GM19099 (cell line): ENCODE results near the gene LMNA.

Experiments used
- POLR2A ChIP-seq: IDR thresholded peaks from 3 replicates; pipeline ENCODE4 v1.6.1; 2011; ENCODE audit warnings: low read depth; ENCODE audit not compliant: insufficient read length; ENCODE audit errors: extremely low read depth

The LMNA gene

DNA sequence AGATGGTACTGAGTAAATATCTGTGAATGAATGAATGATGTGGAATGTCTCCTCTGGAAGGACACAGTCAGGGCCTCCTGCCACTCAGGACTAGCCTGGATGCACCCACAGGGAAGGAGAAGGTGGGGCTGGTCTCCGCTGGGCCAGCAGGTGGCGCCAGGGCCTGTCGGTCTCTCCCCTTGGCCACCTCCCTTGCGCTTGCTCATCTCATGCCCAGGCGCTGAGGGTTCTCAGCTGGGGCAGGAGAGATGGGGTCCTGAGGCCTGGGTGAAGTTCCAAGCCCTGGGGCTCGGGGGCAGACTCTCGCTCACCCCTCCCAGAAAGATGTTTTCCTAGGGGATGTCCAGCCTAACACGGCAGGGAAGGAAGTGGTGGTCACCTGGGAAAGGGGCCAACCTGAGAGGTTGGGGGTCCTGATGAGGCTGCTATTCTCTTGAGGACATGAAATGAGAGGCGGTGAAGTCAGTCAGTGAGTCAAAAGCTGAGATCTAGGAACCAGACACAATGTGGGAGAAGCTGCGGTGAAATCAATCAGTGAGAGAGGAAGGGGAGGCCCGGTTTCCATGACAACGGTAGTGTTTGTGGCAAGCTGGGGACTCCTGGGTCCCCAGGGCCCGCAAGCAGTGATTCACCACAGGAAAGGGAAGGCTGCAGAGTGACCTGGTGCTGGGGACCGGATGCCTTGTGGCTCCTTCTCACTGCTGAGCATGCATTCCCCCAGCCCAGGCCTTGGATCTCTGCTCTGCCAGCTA lies 17.7 kb upstream of the LMNA start:
- TF ChIP-seq POLR2A: peak; percentile 30

DNA sequence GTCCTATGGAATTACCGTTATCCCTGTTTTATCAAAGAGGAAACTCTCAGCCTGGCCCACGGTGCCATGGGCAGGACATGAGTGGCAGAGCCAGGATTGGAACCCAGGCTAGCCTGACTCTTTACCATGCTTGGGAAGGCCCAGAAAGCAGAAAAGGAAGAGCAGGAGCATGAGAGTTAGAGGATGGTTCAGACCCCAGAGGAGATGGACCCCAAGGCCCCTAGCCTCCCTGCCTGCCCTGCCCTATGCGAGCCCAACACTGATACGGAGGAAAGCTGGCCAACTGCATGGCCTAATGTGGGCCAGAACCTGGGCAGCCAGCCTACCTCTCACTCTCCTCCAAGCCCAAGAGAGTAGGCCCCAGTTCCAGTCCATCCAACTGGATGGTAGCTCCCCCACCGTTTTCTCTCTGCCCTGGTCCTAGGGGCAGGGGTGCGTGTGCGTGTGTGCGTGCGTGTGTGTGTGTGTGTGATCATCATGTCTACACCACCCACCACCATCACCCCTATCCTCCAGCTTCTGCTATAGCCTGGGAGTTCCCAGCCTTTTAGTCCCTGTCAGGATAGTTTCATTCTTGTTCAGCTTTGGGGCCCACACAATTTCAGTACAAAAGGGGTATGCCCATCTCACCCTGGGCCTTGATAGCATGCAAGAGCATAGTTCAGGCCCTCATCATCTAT lies 16.9 kb upstream of the LMNA start:
- TF ChIP-seq POLR2A: no peak

DNA sequence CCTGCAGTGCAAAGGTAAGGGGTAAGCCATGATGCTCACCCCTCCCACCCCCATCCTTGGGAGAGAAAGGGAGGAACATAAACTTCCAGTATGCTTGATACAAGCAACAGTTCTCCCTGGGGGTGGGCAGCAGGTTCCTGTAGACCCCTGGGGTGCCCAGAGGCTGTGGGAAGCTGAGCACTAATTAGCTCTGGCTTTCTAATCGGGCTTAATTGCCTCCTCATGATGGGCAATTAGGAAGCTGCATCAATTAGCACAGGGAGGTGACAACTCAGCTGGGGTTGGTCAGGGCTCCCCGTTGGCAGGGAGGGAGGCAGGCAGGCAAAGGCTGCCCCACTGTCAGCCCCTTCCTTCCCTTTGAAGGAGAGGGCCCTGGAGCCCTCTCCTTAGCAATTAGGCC lies 15.7 kb upstream of the LMNA start:
- no peak for TF ChIP-seq POLR2A

DNA sequence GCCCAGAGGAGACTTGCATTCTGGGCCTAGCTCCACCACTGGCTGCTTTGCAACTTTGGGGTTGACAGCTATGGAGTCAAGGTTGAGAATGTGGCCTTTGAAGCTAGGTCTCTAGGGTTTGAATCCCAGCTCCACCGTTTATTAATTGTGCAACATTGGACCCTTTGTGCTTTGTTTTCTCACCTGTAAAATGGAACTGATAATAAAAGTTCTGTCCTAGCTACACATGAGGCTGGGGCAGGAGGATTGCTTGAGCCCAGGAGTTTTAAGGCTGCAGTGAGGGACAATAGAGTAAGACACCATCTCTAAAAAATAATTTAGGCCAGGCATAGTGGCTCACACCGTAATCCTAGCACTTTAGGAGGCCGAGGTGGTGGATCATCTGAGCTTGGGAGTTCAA lies 15.2 kb upstream of the LMNA start:
- no peak for TF ChIP-seq POLR2A

DNA sequence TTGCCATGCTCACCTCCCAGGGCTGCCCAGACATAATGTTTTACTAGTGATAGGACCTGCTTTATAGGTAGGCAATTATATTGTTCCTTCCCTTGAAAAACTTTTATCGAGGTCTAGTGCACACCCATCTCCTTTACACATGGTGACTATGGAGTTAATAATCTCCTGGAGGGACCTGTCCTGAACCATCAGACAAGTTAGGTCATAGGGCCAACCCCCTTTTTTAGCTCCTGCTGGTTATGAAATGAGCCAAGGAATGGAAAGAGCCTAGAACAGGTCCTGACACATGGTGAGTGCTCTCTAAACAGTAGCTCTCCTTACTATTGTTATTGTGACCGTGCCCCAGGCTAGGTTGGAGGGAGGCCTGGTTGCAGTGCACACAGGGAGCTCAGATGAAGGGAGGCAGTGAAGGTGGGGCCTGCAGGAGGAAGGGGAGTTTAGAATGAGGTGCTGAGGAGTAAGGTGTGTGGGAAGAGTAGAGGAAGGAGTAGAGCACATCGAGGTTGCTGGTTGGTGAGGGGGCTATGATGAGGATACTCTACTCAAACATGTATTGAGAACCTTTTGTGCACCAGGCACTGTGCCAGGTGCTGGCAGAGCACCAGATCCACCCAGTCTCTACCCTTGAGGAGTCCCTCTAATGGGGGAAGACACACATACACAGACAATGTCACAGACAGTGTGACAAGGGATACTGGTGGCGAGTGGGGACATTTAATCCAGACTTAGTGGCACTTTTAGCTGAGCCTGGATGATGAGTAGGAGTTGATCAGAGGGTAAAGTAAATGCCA lies 14.1 kb upstream of the LMNA start:
- TF ChIP-seq POLR2A: no peak

DNA sequence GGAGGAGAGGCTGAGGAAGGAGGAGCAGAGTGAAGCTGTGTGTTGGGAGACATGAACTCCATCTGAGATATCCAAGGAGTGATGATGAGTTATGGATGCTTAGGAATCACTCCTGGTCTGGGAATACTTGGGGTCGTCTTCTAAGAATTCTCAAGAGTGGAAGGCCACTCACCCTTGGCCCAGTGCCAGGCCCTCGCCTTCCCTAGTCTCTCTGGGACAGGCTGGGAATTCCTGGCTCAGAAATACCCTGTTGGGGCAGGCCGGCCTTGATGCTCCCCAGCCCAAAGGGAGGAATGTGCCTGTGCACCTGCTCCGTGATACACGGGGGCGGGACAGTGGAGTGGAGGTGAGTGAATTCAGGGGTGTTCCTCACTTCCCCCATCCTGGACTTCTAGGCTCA lies 12.6 kb upstream of the LMNA start:
- no peak for TF ChIP-seq POLR2A

DNA sequence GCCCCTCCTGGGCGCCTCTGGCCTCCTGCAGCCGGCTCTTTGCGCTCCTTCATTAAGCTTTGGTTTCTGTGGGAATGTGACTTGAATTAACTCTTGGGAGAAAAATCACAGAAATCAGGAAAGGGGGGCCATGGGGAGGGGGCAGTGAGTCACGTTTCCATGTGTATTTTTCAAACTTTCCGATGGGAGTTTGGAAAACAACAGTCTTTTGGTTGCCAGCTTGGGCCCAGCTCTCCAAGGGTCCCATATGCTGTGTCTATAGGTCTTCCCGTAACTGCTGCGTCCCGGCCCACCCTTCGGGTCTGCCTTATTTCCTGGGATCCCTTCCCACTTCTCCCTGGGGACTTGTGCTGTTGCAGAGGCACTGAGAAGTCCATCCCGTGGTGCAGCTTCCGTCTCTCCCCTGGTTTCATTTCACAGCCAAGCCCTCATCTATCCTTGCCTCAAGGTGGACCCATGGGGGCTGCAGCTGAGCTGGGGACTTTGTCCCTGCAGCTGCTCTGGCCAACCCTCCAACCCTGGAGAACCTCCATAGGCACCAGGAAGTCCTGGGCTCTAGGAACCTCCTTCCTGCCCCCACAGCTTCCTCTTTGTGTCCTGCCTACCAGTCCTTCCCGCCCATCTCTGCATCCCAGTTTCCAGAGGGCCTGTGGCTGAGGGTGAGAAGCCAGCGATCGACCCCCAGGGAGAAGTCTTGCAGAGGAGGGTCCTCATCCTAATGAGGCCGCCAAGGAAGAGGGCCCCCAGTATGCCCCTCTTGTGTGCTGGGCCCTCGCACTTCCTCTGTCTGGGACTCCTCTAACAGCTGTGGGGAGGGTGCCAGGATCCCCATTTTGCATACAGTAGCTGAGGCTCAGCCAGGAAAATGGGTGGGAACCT lies 11.6 kb upstream of the LMNA start:
- no peak for TF ChIP-seq POLR2A

DNA sequence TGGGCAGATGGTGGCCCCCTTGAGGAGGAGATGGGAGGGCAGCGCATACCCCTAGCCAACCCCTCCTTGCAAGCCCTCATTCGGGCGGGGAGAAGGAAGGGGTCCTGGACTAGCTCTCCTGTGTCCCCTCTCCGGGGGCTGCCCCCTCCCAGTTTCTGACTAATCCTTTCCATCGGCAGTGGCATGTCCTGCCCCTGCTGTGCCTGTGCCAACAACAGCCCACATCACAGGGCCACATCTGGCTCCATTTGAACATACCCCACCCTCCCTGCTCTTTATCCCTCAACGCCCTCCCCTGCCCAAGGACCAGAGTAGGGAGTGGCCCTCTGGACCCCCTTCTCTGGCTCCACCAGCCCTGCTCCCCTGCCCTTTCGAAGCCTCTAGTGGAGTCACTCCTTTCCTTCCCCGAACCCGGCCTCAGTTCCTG lies 11.0 kb upstream of the LMNA start:
- no peak for TF ChIP-seq POLR2A

DNA sequence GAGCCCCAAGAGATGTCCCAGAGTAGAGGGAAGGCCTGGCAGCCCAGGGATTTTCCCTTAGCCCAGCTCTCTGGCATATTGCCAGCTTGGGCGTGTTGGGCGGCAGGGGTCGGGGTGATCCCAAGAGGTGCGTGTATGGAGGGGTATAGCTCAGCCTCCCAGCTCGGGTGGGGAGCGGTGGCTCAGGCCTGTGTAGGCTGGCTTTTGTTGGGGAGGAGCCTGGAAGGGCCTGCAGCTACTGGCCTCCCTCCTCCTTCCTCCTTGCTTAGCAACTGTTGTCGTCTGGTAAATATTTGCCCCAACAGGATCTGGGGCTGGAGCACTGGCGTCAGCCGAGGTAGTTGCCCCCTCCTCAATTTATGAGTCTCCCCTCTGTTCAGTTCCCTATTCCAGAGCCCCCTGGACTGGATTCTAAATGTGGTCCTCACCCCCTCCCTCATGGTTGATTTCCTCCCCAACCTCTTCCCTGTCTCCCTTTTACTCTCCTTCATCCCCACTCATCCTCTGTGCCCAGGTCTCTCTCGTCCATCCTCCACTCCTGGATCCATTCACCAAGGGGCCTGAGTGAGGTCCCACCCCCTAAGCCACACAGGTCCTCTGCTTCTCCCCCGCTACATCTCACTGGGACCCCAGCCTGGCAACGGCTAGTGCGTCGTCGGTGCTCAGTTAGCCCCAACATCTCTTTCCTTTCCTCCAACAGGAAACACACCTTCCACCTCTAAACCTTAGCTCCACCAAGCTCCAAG lies 10.3 kb upstream of the LMNA start:
- TF ChIP-seq POLR2A: no peak

DNA sequence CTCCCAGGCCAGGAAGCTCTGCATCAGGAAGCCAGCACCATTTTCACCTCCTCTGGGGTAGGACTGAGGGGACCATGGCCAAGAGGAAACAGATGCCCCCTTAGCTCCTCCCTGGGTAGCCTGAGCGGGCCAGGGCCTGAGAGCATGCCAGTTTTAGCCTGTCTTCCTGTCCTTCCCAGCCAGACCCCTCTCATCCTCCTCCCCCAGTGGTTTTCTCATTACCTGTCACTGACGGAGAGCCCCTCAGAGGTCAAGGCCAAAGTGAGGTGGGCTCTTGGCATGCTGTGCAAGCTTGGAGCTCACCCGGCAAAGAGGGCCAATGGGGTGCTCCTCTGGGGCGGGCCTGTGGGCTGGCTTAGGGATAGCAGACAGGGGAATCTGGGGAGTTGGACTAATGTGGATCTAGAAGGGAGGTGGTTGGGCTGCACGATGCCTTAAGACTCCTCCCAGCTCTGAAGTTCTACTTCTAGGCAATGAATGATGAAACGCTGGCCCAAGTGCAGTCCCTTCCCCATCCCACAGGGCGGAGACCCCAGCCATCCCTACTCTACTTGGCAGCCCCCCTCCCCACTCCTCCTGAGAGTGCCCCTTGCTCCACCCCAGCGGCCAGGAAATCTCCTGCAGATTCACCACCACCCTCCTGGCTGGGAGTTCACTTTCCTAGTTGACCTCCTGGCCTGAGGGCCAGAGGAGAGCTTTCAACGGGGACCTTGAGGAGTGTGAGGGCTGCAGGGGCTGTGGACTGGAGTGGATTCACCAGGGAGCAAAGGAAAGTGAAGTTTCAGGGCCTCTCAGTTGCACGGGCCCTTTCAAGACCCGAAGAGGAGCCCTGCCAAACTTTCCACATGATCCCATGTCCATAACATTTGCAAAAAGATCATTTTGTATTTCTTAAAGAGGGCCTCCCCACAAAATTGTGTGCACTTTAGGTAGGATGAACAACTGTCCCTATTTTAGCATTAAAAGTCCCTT lies 9.4 kb upstream of the LMNA start:
- no peak for TF ChIP-seq POLR2A

DNA sequence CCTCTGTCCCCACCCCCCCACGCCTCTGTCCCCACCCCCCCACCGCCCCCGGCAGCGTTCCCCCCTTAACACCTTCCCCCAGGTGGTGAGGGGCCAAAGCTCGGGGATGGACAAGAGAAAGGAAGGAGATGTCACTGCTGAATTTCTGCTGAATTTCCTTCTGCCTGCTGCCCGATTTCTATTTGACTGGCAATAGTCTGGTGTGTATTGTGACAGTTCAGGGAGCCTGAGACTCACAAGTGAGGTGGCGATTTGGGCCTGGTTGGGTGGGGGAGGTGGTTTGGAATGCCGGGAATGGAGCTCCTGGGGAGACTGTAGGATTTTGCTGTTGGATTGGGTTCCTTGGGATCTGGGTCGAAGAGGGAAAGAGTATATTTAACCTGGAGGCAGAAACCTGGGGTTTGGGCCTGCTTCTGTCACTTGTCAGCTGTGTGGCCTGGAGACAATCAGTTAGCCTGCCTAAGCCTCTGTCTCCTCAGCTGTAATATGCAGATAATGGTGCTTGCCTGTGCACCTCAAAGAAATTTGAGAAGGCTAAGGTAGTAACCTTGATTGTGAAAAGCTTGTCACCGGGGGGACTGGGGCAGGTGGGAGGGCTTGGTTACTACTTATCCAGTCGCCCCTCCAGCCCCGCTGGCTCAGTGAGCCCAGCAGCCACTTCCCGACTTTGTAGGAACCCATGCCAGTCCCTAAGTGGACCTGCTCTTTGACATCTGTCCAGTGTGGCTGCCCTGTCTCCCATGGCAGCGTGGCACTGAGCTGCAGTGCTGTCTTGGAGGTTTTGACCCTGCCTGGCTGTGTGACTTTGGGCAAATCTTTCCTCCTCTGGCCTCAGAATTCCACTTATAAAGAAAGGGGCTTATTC lies 7.7 kb upstream of the LMNA start:
- no peak for TF ChIP-seq POLR2A

DNA sequence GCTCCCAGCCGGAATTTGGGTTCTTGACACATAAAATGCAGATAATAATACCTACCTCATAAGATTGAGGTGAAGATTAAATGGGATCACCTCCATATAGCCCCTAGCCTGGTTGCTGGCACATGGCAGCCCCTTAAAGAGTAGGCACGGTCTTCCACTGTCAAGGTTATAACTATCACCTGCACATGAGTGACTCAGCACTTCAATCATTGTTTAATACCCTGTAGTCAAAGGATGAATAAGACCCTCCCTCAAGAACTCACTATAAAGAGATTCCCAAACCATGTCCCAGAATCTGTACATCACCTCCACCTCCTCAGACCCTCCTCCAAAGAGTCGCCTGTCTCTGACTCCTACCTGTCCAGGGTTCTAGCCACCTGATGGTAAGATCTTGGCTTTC lies 6.5 kb upstream of the LMNA start:
- TF ChIP-seq POLR2A: no peak
